ENCODE results near the gene DECR2.

The DECR2 gene

DNA sequence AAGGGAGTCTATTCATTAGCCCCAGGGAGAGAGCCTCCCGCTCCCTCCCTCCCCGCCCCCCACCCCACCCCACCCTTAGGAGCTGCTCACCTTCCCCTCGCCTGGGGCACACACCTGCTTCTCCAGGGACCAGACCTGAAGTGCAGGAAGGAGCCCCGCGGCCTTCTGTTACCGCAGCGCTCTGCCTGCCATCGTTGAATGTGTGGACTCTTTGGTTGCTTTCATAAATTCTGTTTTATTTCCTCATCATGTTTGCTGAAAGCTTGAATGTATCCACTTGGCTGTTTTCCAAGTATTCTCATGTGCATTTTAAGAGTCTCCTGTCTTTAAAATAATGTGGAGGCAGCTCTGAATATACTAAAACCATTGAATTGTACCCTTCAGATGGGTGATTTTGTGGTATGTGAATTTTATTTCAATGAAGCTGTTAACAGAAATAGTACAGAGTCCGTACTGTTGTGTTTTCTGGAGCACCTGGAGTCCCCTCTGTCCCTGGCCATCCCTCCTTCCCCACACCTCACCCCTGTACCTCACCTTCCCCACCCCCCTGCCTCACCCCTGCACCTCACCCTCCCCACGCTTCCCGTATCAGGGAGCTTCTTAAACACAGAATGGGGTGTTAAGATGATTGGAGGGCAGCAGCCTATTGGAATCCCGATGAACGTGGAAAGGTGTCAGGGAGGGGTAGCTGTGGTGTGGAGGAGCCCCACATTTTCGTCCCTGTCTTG, 49.3 kb downstream of the DECR2 start:
- peak; percentile 52 for DNase-seq

DNA sequence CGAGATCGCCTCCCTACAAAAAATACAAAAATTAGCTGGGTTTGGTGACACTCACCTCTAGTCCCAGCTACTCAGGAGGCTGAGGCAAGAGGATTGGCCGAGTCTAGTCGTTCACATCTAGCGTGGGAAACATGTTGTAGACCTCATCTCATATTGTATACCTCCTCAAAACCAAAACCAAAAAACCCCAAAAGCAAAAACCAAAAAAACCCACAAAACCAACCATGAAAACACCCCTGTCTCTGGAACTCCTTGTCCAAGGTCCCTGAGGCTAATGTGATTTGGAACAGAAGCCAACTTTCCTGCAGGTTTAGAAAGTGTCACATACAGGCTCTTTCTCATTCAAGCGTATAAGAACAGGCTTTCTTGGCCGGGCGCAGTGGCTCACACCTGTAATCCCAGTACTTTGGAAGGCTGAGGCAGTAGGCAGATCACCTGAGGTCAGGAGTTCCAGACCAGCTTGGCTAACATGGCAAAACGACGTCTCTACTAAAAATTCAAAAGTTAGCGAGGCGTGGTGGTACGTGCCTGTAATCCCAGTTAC, 52.8 kb downstream of the DECR2 start:
- DNase-seq, result no peak

DNA sequence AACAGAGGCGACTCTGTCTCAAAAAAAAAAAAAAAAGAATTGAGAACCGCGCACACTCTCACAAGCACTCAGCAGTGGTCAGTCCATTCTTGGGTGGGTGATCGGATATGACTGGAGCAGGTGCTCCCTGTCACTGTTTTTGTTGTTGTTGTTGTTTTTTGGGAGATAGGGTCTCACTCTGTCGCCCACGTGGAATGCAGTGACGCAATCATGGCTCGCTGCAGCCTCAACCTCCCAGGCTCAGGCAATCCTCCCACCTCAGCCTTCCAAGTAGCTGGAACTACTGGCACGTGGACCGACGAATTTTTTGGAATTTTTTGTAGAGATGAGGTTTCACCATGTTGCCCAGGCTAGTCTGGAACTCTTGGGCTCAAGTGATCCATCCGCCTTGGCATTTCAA, 53.8 kb downstream of the DECR2 start:
- no peak for DNase-seq

DNA sequence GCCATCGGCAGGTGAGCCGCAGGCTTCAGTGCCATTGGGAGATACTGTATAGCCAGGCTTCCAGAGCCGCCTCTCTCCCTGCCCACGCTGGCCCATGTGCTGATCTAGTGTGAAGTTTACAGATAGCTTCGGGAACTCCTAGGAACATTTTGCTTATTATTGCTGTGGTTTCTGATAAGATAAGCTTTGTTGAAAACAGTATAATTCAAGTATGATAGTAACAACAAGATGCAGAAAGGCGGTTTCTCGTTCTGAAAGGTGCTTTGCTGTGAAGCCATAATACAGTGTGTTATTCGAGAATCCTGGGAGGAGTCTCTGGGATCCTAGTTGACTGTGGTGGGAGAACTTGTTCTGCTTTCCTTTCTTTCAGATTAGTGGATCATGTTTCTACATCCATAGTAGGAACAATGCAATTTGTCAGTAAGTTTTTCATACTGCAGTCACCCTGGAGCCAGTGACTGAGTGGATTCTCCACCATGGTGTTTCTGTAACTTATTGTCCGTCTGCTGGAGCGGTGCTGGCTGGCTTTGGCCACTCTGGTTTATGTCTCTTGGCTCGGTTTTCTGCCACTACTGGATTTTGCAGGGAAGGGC, 55.3 kb downstream of the DECR2 start:
- DNase-seq, result no peak

DNA sequence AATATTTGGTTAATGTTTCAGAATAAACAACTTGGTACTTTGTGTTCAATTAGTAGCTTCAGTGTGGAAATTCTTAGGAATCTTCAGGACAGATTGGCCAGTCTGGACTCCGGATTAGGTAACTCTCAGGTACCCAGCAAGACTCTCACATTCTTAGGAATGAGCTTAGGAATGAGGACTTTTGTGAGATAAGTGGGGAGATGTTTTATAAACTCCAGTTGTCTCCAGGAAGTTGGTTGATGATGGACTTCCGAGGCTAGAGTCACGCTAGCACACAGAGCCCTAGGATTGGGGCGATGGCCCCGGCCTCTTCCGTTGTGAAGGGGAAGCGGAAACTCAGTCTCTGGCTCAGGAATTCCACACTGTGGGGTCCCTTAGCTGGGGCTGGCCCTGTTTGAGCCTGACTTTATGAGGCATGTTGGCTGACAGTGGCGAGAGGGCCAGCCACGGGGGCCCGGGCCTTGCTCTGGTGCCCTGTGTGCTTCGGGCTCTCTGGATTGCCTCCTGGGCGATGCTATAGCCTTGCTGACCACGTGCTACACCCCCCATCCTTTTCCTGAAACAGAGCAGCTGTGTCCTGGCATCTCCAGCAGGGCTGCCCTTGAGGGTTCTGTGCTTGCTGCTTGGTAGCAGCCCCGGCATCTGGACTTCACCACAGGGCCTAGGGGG, 56.2 kb downstream of the DECR2 start:
- DNase-seq, result no peak

DNA sequence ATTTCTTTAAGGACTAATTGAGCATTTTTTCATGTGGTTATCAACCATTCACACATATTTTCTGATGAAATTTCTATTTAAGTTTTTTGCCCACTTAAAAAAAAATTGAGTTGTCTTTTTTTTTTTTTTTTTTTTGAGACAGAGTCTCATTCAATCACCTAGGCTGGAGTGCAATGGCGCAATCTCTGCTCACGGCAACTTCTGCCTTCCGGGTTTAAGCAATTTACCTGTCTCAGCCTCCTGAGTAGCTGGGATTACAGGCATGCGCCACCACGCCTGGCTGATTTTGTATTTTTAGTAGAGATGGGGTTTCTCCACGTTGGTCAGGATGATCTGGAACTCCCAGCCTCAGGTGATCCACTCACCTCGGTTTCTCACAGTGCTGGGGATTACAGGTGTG, 58.1 kb downstream of the DECR2 start:
- no peak for DNase-seq

DNA sequence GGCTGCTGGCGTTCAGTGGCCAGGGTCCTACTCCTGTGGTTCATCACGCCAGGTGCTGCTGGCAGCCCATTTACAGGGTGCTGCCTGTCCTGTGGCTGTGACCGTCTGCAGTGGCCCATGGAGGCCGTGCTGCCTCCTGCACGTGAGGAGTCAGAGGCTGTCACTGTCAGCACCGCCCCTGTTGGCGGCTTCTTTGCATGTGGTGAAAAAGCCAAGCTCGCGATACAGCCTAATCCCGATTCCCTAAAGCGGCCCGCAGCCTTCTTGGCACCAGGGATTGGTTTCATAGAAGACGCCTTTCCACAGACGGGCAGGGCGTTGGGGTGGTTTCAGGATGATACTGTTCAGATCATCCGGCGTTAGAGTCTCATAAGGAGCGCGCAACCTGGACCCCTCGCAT, 59.1 kb downstream of the DECR2 start:
- DNase-seq, result no peak
